Trophoblast cell (in vitro differentiated cells and primary cell): ENCODE results near the gene C3orf85.

ENCODE experiments used
- DNase-seq, 2 donors: peaks; one replicate each; pipeline ENCODE4 v3.0.0-alpha.2; 2016
- H2AFZ ChIP-seq: 2 replicates; pipeline ENCODE4 v1.6.1; 2013; ENCODE audit warnings: low read length, moderate library complexity, mild to moderate bottlenecking; ENCODE audit not compliant: insufficient read depth, poor library complexity
- H2AK5ac ChIP-seq: 2 replicates; pipeline ENCODE4 v1.6.1; 2013; ENCODE audit warnings: mild to moderate bottlenecking, low read length
- H2BK120ac ChIP-seq: 2 replicates; pipeline ENCODE4 v1.6.1; 2013; ENCODE audit warnings: low read length, mild to moderate bottlenecking, moderate library complexity; ENCODE audit not compliant: insufficient read depth, poor library complexity
- H2BK12ac ChIP-seq: 2 replicates; pipeline ENCODE4 v1.6.1; 2013; ENCODE audit warnings: mild to moderate bottlenecking, low read length, moderate library complexity
- H2BK5ac ChIP-seq: 2 replicates; pipeline ENCODE4 v1.6.1; 2013; ENCODE audit warnings: low read length, low read depth, moderate library complexity, mild to moderate bottlenecking; ENCODE audit not compliant: poor library complexity
- H3K14ac ChIP-seq: 2 replicates; pipeline ENCODE4 v1.6.1; 2013; ENCODE audit warnings: mild to moderate bottlenecking, low read length
- H3K18ac ChIP-seq: 2 replicates; pipeline ENCODE4 v1.6.1; 2013; ENCODE audit warnings: mild to moderate bottlenecking, low read length
- H3K23ac ChIP-seq: 2 replicates; pipeline ENCODE4 v1.6.1; 2013; ENCODE audit warnings: low read length
- H3K27ac ChIP-seq: 2 replicates; pipeline ENCODE4 v1.5.1; 2013; ENCODE audit warnings: low read depth, mild to moderate bottlenecking, inconsistent platforms, low read length, moderate library complexity
- H3K27me3 ChIP-seq: 2 replicates; pipeline ENCODE4 v1.6.1; 2013; ENCODE audit warnings: inconsistent platforms, mild to moderate bottlenecking, low read length, moderate library complexity; ENCODE audit not compliant: insufficient read depth
- H3K36me3 ChIP-seq, 2 experiments: 1 replicate in 1 of 2; 2 replicates in 1 of 2; pipeline ENCODE4 v1.6.1; 2013; ENCODE audit warnings: low read length in 2 of 2, mild to moderate bottlenecking in 2 of 2, moderate library complexity in 1 of 2; ENCODE audit not compliant: insufficient read depth in 2 of 2, control insufficient read depth in 1 of 2
- H3K4ac ChIP-seq: 2 replicates; pipeline ENCODE4 v1.6.1; 2013; ENCODE audit warnings: low read depth, mild to moderate bottlenecking, low read length, moderate library complexity
- H3K4me1 ChIP-seq, 2 experiments: 1 replicate in 1 of 2; 2 replicates in 1 of 2; pipeline ENCODE4 v1.6.1; 2013; ENCODE audit warnings: low read length in 2 of 2, mild to moderate bottlenecking in 2 of 2, moderate library complexity in 1 of 2; ENCODE audit not compliant: insufficient read depth in 2 of 2, control insufficient read depth in 1 of 2
- H3K4me2 ChIP-seq: 2 replicates; pipeline ENCODE4 v1.6.1; 2013; ENCODE audit warnings: inconsistent platforms, mild to moderate bottlenecking, low read length, moderate library complexity
- H3K4me3 ChIP-seq: 2 replicates; pipeline ENCODE4 v1.5.1; 2013; ENCODE audit warnings: mild to moderate bottlenecking, low read depth, low read length, inconsistent platforms
- H3K79me1 ChIP-seq: one replicate; pipeline ENCODE4 v1.6.1; 2013; ENCODE audit warnings: low read length
- H3K79me2 ChIP-seq: 2 replicates; pipeline ENCODE4 v1.6.1; 2013; ENCODE audit warnings: low read length, mild to moderate bottlenecking; ENCODE audit not compliant: control insufficient read depth, insufficient read depth, poor library complexity
- H3K9ac ChIP-seq: 2 replicates; pipeline ENCODE4 v1.6.1; 2013; ENCODE audit warnings: mild to moderate bottlenecking, low read length
- H3K9me3 ChIP-seq: 2 replicates; pipeline ENCODE4 v1.6.1; 2013; ENCODE audit warnings: low read depth, mild to moderate bottlenecking, control low read depth, inconsistent platforms, low read length; ENCODE audit not compliant: insufficient read depth
- H4K12ac ChIP-seq: 2 replicates; pipeline ENCODE4 v1.6.1; 2013; ENCODE audit warnings: low read depth, mild to moderate bottlenecking, low read length, moderate library complexity
- H4K8ac ChIP-seq: 2 replicates; pipeline ENCODE4 v1.6.1; 2013; ENCODE audit warnings: low read depth, mild to moderate bottlenecking, low read length, moderate library complexity
- H4K91ac ChIP-seq: one replicate; pipeline ENCODE4 v1.6.1; 2013; ENCODE audit warnings: low read depth, mild to moderate bottlenecking, low read length, moderate library complexity
- WGBS: extraction: QIAGEN DNeasy Blood & Tissue Kit; methylation state at CpG from one replicate; pipeline ENCODE4 v1.1.7; 2013; ENCODE audit warnings: missing lambda C conversion rate; ENCODE audit not compliant: insufficient read length, insufficient coverage; ENCODE audit errors: extremely low coverage; 5-methylcytosine and 5-hydroxymethylcytosine counted together

C3orf85 gene

GRCh38 chr3:109155828-109156227 is 19.3 kb downstream of the C3orf85 start:
- DNase-seq, result no peak
- Histone ChIP-seq H4K91ac (no peak overlapping the region), H4K8ac (no peak overlapping the region), H3K4me1 (no peaks in the 10 kb centered on the region), H3K23ac (no peak overlapping the region), H3K79me2 (no peaks in the 10 kb centered on the region), H3K79me1 (no peaks in the 10 kb centered on the region), H3K4me3 (no peak overlapping the region), H3K36me3 (no peaks in the 10 kb centered on the region), H3K9ac (no peak overlapping the region), H3K14ac (no peak overlapping the region), H3K4me2 (no peak overlapping the region), H2BK12ac (no peak overlapping the region), H3K4ac (no peak overlapping the region), H2AK5ac (no peak overlapping the region), H3K27ac (no peak overlapping the region), H3K18ac (no peak overlapping the region), H3K27me3 (no peaks in the 10 kb centered on the region), H2AFZ (no peak overlapping the region), H3K9me3 (peaks cover 1% of the 10 kb centered on the region), H4K12ac (no peak overlapping the region), H2BK5ac (no peak overlapping the region), H2BK120ac (no peak overlapping the region)
- WGBS, result no CpG with 5 or more reads among the region's 1 CpG

GRCh38 chr3:109161487-109162123 is 25.1 kb downstream of the C3orf85 start:
- Histone ChIP-seq H4K91ac (no peak overlapping the region), H3K18ac (no peak overlapping the region), H2AK5ac (no peak overlapping the region), H3K27ac (no peak overlapping the region), H4K8ac (no peak overlapping the region), H3K14ac (no peak overlapping the region), H3K4me3 (no peak overlapping the region), H2BK120ac (no peak overlapping the region), H3K9me3 (no peaks in the 10 kb centered on the region), H4K12ac (no peak overlapping the region), H2BK5ac (no peak overlapping the region), H3K23ac (no peak overlapping the region), H3K4me2 (no peak overlapping the region), H3K79me1 (no peaks in the 10 kb centered on the region), H2AFZ (no peak overlapping the region), H3K9ac (no peak overlapping the region), H3K4me1 (no peaks in the 10 kb centered on the region), H3K36me3 (no peaks in the 10 kb centered on the region), H3K79me2 (no peaks in the 10 kb centered on the region), H2BK12ac (no peak overlapping the region), H3K4ac (no peak overlapping the region), H3K27me3 (no peaks in the 10 kb centered on the region)
- WGBS, result no CpG with 5 or more reads among the region's 2 CpGs
- DNase-seq, result no peak

GRCh38 chr3:109165905-109166304 is 29.4 kb downstream of the C3orf85 start:
- no peak overlapping the region for H2AFZ ChIP-seq
- no peaks in the 10 kb centered on the region for H3K36me3 ChIP-seq
- no peak overlapping the region for H4K91ac ChIP-seq
- no peak overlapping the region for H2BK120ac ChIP-seq
- H3K4me1 ChIP-seq, result no peaks in the 10 kb centered on the region
- H4K12ac ChIP-seq, result no peak overlapping the region
- no peak overlapping the region for H3K4ac ChIP-seq
- H3K79me1 ChIP-seq, result no peaks in the 10 kb centered on the region
- no peak overlapping the region for H3K27ac ChIP-seq
- no peaks in the 10 kb centered on the region for H3K79me2 ChIP-seq
- no peak overlapping the region for H3K18ac ChIP-seq
- WGBS, result no CpG with 5 or more reads among the region's 4 CpGs
- no peak for DNase-seq
- no peak overlapping the region for H3K4me2 ChIP-seq
- H2AK5ac ChIP-seq, result no peak overlapping the region
- H3K23ac ChIP-seq, result no peak overlapping the region
- no peak overlapping the region for H3K4me3 ChIP-seq
- H3K9ac ChIP-seq, result no peak overlapping the region
- no peaks in the 10 kb centered on the region for H3K9me3 ChIP-seq
- H2BK12ac ChIP-seq, result no peak overlapping the region
- H2BK5ac ChIP-seq, result no peak overlapping the region
- no peak overlapping the region for H4K8ac ChIP-seq
- no peaks in the 10 kb centered on the region for H3K27me3 ChIP-seq
- no peak overlapping the region for H3K14ac ChIP-seq

DNA sequence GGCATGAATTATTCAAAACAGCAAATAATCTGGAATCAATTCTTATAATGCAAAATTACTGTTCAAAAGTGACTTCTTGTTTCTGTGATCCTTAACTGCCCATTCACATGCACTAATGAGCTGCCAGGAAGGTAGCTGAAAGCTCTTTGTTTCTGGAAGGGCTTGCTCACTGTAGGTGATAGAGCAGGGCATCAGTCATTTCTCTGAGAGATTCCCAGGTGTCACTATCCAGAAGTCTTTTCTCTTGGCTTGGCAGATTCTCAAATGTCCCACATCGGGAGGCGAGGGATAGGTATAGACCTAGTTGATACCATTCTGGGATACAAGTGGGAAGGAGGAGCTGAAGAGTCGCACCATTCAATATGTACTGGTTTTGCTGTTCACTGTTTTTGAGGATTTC is 35.0 kb downstream of the C3orf85 start:
- no peak for DNase-seq
- H3K4me2 ChIP-seq, result no peak overlapping the region
- no peak overlapping the region for H3K4ac ChIP-seq
- H3K9ac ChIP-seq, result no peak overlapping the region
- H3K9me3 ChIP-seq, result no peaks in the 10 kb centered on the region
- H3K18ac ChIP-seq, result no peak overlapping the region
- no peaks in the 10 kb centered on the region for H3K79me2 ChIP-seq
- no peak overlapping the region for H4K8ac ChIP-seq
- no peak overlapping the region for H3K4me3 ChIP-seq
- WGBS, result no CpG with 5 or more reads among the region's 3 CpGs
- H4K91ac ChIP-seq, result no peak overlapping the region
- H2BK5ac ChIP-seq, result no peak overlapping the region
- no peak overlapping the region for H4K12ac ChIP-seq
- H3K23ac ChIP-seq, result no peak overlapping the region
- H3K27ac ChIP-seq, result no peak overlapping the region
- H3K79me1 ChIP-seq, result no peaks in the 10 kb centered on the region
- H2BK120ac ChIP-seq, result no peak overlapping the region
- H3K14ac ChIP-seq, result no peak overlapping the region
- no peaks in the 10 kb centered on the region for H3K4me1 ChIP-seq
- H2AFZ ChIP-seq, result no peak overlapping the region
- H2AK5ac ChIP-seq, result no peak overlapping the region
- no peak overlapping the region for H2BK12ac ChIP-seq
- H3K36me3 ChIP-seq, result no peaks in the 10 kb centered on the region
- no peaks in the 10 kb centered on the region for H3K27me3 ChIP-seq
